HG02943 (cell line): ENCODE data around the gene ITGB8.

Experiments
- ATAC-seq: cut with Tn5 transposase; IDR thresholded peaks from one replicate; pipeline ENCODE4 v1.9.1; 2021; ENCODE audit warnings: mild to moderate bottlenecking, low read depth, moderate library complexity; ENCODE audit not compliant: unreplicated experiment

Gene ITGB8

DNA sequence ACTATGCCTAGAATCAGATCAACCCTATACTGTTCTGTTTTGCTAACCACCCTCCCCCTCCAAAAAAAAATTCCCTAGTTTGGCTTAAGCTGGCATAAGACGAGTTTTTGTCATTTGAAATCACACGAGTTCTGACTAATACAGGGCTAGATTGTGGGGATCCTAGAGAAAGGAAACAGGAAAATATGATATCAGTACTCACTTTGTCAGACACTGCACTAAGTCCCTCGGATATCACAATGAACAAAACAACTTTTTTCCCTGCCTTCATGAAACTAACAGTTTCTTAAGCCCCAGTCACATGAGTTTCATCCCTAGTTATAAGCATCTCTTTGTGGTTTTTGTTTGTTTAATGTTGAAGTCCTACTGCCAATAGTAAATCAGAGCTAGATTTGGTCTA is 118.5 kb downstream of the ITGB8 start:
- no peak for ATAC-seq

DNA sequence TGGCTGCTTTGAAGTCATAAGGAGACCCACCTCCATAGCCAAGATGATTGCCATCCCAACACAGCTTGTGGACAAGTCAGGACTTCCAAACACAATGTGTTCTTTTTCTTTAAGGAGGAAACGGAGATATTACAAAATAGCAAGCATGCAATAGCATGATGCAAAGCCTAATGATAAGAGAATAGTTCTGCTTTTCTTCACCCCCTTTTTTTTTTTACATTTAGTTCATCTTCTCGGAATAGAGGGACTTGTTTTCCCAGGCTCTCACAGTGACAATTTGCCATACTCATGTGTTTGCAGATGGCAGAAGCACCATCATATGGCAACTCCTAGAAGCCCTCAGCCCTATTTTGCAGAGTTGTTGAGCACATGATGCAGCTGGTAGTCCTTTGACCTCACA is 119.8 kb downstream of the ITGB8 start:
- no peak for ATAC-seq

DNA sequence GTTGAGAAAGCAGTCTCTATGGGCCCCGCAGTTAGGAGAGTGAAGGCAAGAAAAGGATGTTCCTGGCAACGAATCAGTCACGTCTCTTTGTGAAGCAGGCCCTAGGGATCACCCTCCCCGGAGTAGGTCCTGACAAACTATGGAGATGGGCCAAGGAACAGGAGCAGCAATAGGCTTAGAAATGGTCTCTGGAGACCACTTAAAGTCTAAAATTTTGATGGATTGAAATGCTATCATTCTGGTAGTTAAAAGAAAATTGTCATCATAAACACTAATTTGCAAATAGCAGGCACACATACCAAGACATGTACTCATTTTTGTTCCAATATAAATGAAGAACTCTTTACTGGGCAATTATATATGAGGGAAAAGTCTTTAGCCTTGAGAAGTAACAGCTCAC is 123.5 kb downstream of the ITGB8 start:
- no peak for ATAC-seq

DNA sequence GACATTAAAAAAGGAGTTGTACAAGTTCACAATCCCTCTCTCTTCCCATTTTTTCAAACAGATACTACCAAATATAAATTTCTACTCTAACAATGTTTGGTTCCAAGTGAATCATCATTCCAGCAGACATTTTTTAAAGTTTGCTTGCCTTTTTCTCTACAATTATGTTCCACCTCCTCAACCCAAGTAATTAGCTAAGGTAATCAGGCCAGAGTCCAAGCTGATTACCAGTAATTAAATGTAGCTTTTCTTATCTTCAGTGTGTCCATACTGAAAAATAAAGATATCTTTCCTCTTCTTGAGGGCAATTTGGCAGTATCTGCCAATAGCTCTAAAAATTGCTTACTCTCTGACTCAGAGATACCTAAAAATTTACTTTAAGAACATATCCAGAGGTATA is 126.0 kb downstream of the ITGB8 start:
- ATAC-seq: no peak

DNA sequence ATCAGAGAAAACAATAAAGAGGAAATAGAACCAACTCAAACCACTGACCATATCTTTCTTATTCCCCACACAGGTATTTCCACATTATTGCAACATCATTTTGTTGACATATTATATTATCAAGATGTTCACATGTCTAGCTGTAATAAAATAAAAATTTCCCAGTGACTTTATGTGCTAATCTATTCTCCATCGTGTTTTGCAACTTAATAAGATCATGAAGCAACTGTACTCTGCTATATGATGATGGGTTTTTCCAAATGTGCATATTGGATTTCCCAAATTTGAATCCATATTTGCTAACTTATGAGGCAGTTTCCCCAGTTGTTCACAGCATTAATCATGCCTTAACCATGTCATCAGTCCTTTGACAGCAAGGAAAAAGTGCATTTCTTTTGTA is 127.8 kb downstream of the ITGB8 start:
- ATAC-seq: no peak

DNA sequence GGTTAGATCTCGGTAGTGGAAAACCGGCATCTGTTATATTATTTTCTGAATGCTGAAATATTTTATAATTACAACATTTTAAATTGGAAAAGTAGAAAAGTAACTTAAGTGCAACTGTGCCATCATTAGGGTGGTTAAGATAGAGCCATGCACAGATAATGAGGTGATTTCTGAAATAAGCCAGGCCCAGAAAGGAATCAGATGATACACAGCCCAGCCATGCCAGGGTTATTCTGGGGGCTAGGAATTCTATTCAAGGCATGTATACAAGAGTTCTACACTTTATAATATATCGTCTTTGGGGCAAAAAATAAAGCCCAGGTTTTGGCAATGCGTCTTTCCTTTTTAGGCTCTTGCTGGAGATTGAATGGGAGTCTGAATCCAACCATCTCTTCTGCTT is 128.7 kb downstream of the ITGB8 start:
- no peak for ATAC-seq

DNA sequence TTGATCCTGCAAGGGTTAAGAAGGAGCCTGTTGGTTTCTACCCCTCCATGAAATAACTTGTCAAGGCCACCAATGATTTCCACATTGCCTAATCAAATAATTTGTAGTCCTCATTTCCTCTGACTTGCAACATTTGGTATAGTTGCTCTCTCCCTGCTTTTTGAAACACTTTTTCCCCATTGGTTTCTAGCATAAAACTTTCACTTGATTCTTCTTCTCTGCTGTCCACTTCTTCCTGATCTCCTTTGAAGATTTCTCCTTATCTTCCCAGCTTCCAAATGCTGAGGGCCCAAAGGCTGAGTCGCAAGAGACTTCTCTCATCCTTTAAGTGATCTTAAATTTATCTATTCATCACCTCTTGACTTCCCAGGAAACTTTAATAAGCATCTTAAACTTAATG is 134.2 kb downstream of the ITGB8 start:
- no peak for ATAC-seq
